Hematopoietic multipotent progenitor cell treated with erythropoietin and hydrocortisone succinate and interleukin-3 and kit ligand, for 8 days (in vitro differentiated cells): ENCODE data around the gene RGL1.

Experiments
- DNase-seq: peaks from one replicate; pipeline ENCODE4 v3.0.0-alpha.2; 2015

RGL1 gene

DNA sequence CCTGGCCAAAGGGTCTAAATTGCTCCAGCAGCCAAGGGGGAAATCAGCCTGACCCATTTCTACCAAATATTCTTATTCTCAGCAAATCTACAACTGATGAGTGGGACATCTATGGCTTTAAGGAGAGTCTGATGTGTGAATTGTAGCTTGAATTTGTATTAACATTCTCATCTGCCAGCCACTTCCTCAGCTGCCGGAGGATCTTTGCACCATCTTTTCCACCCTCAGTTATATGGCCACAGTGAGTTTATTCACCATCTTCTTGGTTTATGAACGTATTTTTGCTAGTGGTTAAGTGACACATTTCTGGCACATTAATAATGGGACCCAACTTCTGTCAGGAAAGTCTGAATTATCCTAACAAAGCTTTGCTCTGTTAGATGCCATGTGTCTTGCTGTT is 163.0 kb downstream of the RGL1 start:
- DNase-seq, result no peak

DNA sequence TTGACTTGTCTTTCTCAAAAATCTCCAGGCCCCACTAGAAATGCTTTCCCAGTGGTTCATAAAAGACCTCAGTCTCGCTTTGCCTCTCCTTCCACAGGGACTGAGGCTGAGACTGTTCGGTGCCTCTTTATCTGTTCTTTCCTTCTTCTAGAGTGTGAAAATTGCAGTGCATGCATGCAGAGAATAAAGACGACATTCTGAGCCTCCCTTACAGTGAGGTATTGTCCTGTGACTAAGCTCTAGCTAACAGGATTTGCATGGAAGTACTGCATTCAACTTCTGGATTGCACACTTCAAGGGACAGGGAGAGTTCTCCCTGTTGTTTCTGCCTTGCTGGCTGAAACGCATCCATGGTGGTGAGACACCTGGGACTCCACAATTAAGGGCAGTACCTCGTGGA is 163.5 kb downstream of the RGL1 start:
- DNase-seq, result no peak

DNA sequence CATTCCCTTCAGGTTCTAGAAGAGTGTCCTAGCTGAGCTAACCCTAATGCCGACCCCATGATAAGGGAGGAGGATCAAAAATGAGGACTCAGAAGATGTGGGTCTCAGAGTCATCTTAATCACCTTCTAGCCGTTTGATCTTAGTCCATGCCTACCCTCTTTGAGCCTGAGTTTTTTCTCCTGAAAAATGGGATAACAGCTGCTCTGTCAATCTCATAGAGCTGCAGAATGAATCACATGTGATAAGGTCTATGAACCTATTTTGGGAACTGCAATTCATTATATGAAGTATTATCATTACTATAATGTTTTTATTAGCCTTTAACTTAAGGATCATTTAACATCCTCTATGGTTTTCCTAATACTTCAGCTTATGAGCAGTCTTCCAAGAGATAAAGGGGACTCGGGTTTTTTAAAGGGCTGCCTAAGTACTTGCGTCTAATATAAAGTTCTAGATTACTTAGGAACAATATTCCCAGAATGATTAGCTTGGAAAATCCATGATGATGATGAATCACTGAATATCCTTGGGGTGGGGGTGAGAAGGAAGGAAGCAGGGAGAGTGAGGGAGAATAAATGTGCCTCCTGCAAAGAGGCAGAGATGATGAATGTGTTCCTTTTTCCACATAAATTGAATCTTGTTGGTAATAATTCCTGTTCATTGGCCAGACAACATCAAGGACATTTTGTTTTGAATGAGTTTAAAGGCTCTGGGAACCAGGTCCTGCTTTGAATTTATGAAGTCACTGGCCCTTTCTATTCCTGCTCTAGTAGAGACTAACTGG is 165.8 kb downstream of the RGL1 start:
- no peak for DNase-seq

GRCh38 chr1:183975651-183976050 is 170.7 kb downstream of the RGL1 start:
- DNase-seq, result no peak

DNA sequence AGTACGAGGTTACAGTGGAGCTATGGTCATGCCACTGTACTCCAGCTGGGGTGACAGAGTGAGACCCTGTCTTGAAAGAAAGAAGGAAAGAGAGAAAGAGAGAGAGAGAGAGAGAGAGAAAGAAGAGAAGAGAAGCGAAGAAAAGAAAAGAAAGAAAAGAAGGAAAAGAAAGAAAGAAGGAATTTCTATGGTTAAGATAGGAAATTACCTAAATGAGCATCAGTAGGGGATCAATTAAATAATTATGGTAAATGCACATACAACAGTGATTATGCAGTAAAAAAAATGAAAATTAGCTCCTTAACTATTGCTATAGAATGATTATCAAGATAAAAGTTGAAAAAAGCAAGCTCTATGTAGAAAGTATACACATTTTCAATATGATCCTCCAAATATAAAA is 172.8 kb downstream of the RGL1 start:
- no peak for DNase-seq
